ENCODE measurements around the gene SLC7A14. TPM values are rescaled to one million over a fixed set of nuclear protein-coding genes. Genes with fewer than 3 reads are reported as not detected.
A peak's percentile ranks its signal among the peaks of the same experiment; 100 is the strongest.

Gene SLC7A14
- total and polyA plus RNA-seq, 2 of the 13 experiments (the other 11 are each of a cell fraction or from before 2014, with no cell fraction given), result not detected

GRCh38 chr3:170600005-170600624, 14.2 kb upstream of the SLC7A14 start:
- Histone ChIP-seq H3K4me3 (replicated peaks in 1 of 3; ENCODE audit: insufficient read depth in 1 of 3, low read depth in 2 of 3, low read length in 3 of 3) (no peak overlapping the region), H3K9me3 (ENCODE audit: low read length) (no peaks in the 10 kb centered on the region), H4K20me1 (ENCODE audit: insufficient read depth, low read length) (no peaks in the 10 kb centered on the region), H3K36me3 (replicated peaks in 1 of 2; ENCODE audit: control insufficient read depth in 1 of 2, insufficient read depth in 2 of 2, low read length in 2 of 2) (no peaks in the 10 kb centered on the region), H3K4me2 (ENCODE audit: low read depth, low read length) (no peak overlapping the region), H3K27me3 (ENCODE audit: control insufficient read depth in 1 of 2, insufficient read depth in 2 of 2, low read length in 2 of 2) (no peaks in the 10 kb centered on the region), H3K4me1 (ENCODE audit: insufficient read depth, low read length) (peaks cover 15% of the 10 kb centered on the region), H2AFZ (ENCODE audit: low read length) (no peak overlapping the region), H3K79me2 (ENCODE audit: insufficient read depth, low read length) (no peaks in the 10 kb centered on the region), H3K9ac (ENCODE audit: insufficient read depth, low read depth, low read length) (no peak overlapping the region), H3K27ac (ENCODE audit: extremely low read length, insufficient read depth, low read length) (no peak overlapping the region)
- 7% methylated on average over 4 of the region's 4 CpGs for WGBS (ENCODE audit: low lambda C conversion rate)
- FAIRE-seq (no peak), ATAC-seq (no peak), DNase-seq (ENCODE audit: low spot score) (peak; percentile 8)
- TF ChIP-seq FOXA3 (CRISPR knock-in tag; IDR thresholded peaks at IDR 0.05), result peak; percentile 67
- TF ChIP-seq DDIT3 (CRISPR knock-in tag; IDR thresholded peaks at IDR 0.05), result no peak
- TF ChIP-seq FOXA1 (IDR thresholded peaks at IDR 0.05), result no peak
- TF ChIP-seq FOXA1 (CRISPR knock-in tag; IDR thresholded peaks at IDR 0.05), result peak; percentile 37; the same call in 1 of the 2 replicates
- peak; percentile 39; the same call in 1 of the 2 replicates for TF ChIP-seq HNF4A (CRISPR knock-in tag; IDR thresholded peaks at IDR 0.05)
- no peak for TF ChIP-seq MTF1 (CRISPR knock-in tag; IDR thresholded peaks at IDR 0.05)
- TF ChIP-seq NR1H2 (CRISPR knock-in tag; IDR thresholded peaks at IDR 0.05; ENCODE audit: borderline replicate concordance, low read depth), result no peak
- peak; percentile 21; the same call in 1 of the 2 replicates for TF ChIP-seq FOXP4 (CRISPR knock-in tag; IDR thresholded peaks at IDR 0.05)
- no peak for TF ChIP-seq FOXP1 (IDR thresholded peaks at IDR 0.05)
- TF ChIP-seq FOXP1 (CRISPR knock-in tag; IDR thresholded peaks at IDR 0.05), result 0 out of 2 replicates have a peak, but pooled peaks have one; percentile 25
- no peak for TF ChIP-seq ZNF687 (CRISPR knock-in tag; IDR thresholded peaks at IDR 0.05)
- ChIA-PET CTCF (ENCODE audit: low intra/inter-chr PET ratio, low total read pairs) (no interaction called here), POLR2A (no interaction called here)
- no TSS peak for BruUV-seq (replicated peaks)
- in situ Hi-C loops (cut with HindIII; ENCODE audit: extremely low pct_ligation_motif_present, low pct_unique_long_range_greater_than_20kb) (no loop called here), intact Hi-C loops (cut with micrococcal nuclease; ENCODE audit: unreplicated experiment) (no loop called here)
